ENCODE data around the gene LRCH3.

GRCh38 chr3:197907196-197907595 lies 116.1 kb downstream of the LRCH3 start:
- TF ChIP-seq CTCF (IDR thresholded peaks at IDR 0.05; ENCODE audit: insufficient read depth, low read length) (no peak), GABPA (IDR thresholded peaks at IDR 0.05; ENCODE audit: low read depth) (no peak)

Measured in HL-60 (cell line).